Mucosa of stomach (tissue), 1 donor: Measurements from ENCODE around the gene C4BPA.

Experiments
- H3K27me3 ChIP-seq: one replicate; pipeline ENCODE4 v1.7.0; 2013; ENCODE audit warnings: mild to moderate bottlenecking, low read length; ENCODE audit not compliant: control insufficient read depth, insufficient read depth
- H3K36me3 ChIP-seq: one replicate; pipeline ENCODE4 v1.7.0; 2013; ENCODE audit warnings: low read length; ENCODE audit not compliant: control insufficient read depth, insufficient read depth
- H3K4me1 ChIP-seq: one replicate; pipeline ENCODE4 v1.7.0; 2013; ENCODE audit warnings: mild to moderate bottlenecking, low read length; ENCODE audit not compliant: control insufficient read depth, insufficient read depth
- H3K4me3 ChIP-seq: one replicate; pipeline ENCODE4 v1.7.0; 2013; ENCODE audit warnings: low read length
- H3K9ac ChIP-seq: one replicate; pipeline ENCODE4 v1.7.0; 2013; ENCODE audit warnings: mild to moderate bottlenecking, low read length, moderate library complexity
- H3K9me3 ChIP-seq: one replicate; pipeline ENCODE4 v1.7.0; 2013; ENCODE audit warnings: mild to moderate bottlenecking, low read length, moderate library complexity; ENCODE audit not compliant: control insufficient read depth
- donor health status: Pancreatic carcinoma.

The C4BPA gene

GRCh38 chr1:207173396-207173795 is 69.4 kb downstream of the C4BPA start:
- peaks cover 3% of the 10 kb centered on the region for H3K27me3 ChIP-seq
- H3K9me3 ChIP-seq: no peaks in the 10 kb centered on the region
- peaks cover 8% of the 10 kb centered on the region for H3K4me1 ChIP-seq
- no peak overlapping the region for H3K4me3 ChIP-seq
- no peaks in the 10 kb centered on the region for H3K36me3 ChIP-seq
- no peak overlapping the region for H3K9ac ChIP-seq

- Histone ChIP-seq H3K4me3 (no peak overlapping the region), H3K27me3 (peaks cover 3% of the 10 kb centered on the region), H3K4me1 (peaks cover 8% of the 10 kb centered on the region), H3K36me3 (no peaks in the 10 kb centered on the region), H3K9me3 (no peaks in the 10 kb centered on the region), H3K9ac (no peak overlapping the region)
These were observed 70.9 kb downstream of the C4BPA start for GRCh38 chr1:207174913-207175312.

- H3K27me3 ChIP-seq: peaks cover 3% of the 10 kb centered on the region
- H3K9ac ChIP-seq: no peak overlapping the region
- no peaks in the 10 kb centered on the region for H3K9me3 ChIP-seq
- no peaks in the 10 kb centered on the region for H3K4me1 ChIP-seq
- H3K36me3 ChIP-seq: no peaks in the 10 kb centered on the region
- H3K4me3 ChIP-seq: no peak overlapping the region
These were observed 75.0 kb downstream of the C4BPA start for GRCh38 chr1:207179036-207179435.

GRCh38 chr1:207181847-207182246 is 77.8 kb downstream of the C4BPA start:
- no peaks in the 10 kb centered on the region for H3K36me3 ChIP-seq
- peaks cover 3% of the 10 kb centered on the region for H3K27me3 ChIP-seq
- H3K9me3 ChIP-seq: no peaks in the 10 kb centered on the region
- H3K4me1 ChIP-seq: no peaks in the 10 kb centered on the region
- H3K4me3 ChIP-seq: no peak overlapping the region
- no peak overlapping the region for H3K9ac ChIP-seq

GRCh38 chr1:207186503-207186902 is 82.5 kb downstream of the C4BPA start:
- Histone ChIP-seq H3K36me3 (no peaks in the 10 kb centered on the region), H3K27me3 (no peaks in the 10 kb centered on the region), H3K4me3 (no peak overlapping the region), H3K9ac (no peak overlapping the region), H3K9me3 (no peaks in the 10 kb centered on the region), H3K4me1 (peaks cover 5% of the 10 kb centered on the region)

GRCh38 chr1:207188901-207189300 is 84.9 kb downstream of the C4BPA start:
- no peak overlapping the region for H3K9ac ChIP-seq
- no peak overlapping the region for H3K4me3 ChIP-seq
- no peaks in the 10 kb centered on the region for H3K9me3 ChIP-seq
- H3K27me3 ChIP-seq: no peaks in the 10 kb centered on the region
- peaks cover 5% of the 10 kb centered on the region for H3K4me1 ChIP-seq
- no peaks in the 10 kb centered on the region for H3K36me3 ChIP-seq

- Histone ChIP-seq H3K27me3 (no peaks in the 10 kb centered on the region), H3K4me3 (no peak overlapping the region), H3K36me3 (no peaks in the 10 kb centered on the region), H3K9me3 (no peaks in the 10 kb centered on the region), H3K4me1 (peaks cover 5% of the 10 kb centered on the region), H3K9ac (no peak overlapping the region)
These were observed 87.0 kb downstream of the C4BPA start for GRCh38 chr1:207191061-207191460.

GRCh38 chr1:207191776-207192175 is 87.7 kb downstream of the C4BPA start:
- no peak overlapping the region for H3K9ac ChIP-seq
- peaks cover 5% of the 10 kb centered on the region for H3K4me1 ChIP-seq
- no peak overlapping the region for H3K4me3 ChIP-seq
- H3K9me3 ChIP-seq: no peaks in the 10 kb centered on the region
- H3K27me3 ChIP-seq: no peaks in the 10 kb centered on the region
- no peaks in the 10 kb centered on the region for H3K36me3 ChIP-seq

GRCh38 chr1:207194197-207194596 is 90.2 kb downstream of the C4BPA start:
- Histone ChIP-seq H3K27me3 (no peaks in the 10 kb centered on the region), H3K4me3 (no peak overlapping the region), H3K4me1 (no peaks in the 10 kb centered on the region), H3K9me3 (no peaks in the 10 kb centered on the region), H3K36me3 (no peaks in the 10 kb centered on the region), H3K9ac (no peak overlapping the region)
